DND-41 (cell line): Measurements from ENCODE around the gene RBMS2.

Source experiments
- ATAC-seq: fragments of 200-7000 bp; cut with Tn5 transposase; 3 replicates; pipeline ENCODE4 v1.9.1; 2021; ENCODE audit warnings: low read depth; ENCODE audit not compliant: insufficient read depth
- DNase-seq: peaks from one replicate; pipeline ENCODE4 v3.0.0-alpha.2; 2020
- H2AFZ ChIP-seq: 2 replicates; pipeline ENCODE4 v1.6.0; 2012; ENCODE audit warnings: low read depth, low read length
- H3K27ac ChIP-seq: 2 replicates; pipeline ENCODE4 v1.5.1; 2012; ENCODE audit warnings: low read length, inconsistent platforms
- H3K27me3 ChIP-seq: fragments of 200-600 bp; sonication (generic); 2 replicates; pipeline ENCODE4 v1.6.0; 2012; ENCODE audit warnings: low read length, mild to moderate bottlenecking, inconsistent platforms; ENCODE audit not compliant: insufficient read depth, poor library complexity
- H3K36me3 ChIP-seq: 2 replicates; pipeline ENCODE4 v1.5.1; 2012; ENCODE audit warnings: low read length, inconsistent platforms; ENCODE audit not compliant: insufficient read depth
- H3K4me1 ChIP-seq: 2 replicates; pipeline ENCODE4 v1.5.1; 2012; ENCODE audit warnings: mild to moderate bottlenecking, low read length; ENCODE audit not compliant: insufficient read depth
- H3K4me2 ChIP-seq: 2 replicates; pipeline ENCODE4 v1.6.0; 2012; ENCODE audit warnings: mild to moderate bottlenecking, moderate library complexity, low read length, inconsistent platforms; ENCODE audit not compliant: insufficient read depth
- H3K4me3 ChIP-seq, 2 experiments: fragments of 200-600 bp in 1 of 2; shearing (Covaris generic) in 1 of 2; 2 replicates each; pipeline ENCODE4 v1.5.1; 2012 to 2016; ENCODE audit warnings: inconsistent platforms in 2 of 2, low read length in 2 of 2, mild to moderate bottlenecking in 2 of 2, low read depth in 1 of 2, moderate library complexity in 1 of 2
- H3K79me2 ChIP-seq: 2 replicates; pipeline ENCODE4 v1.6.0; 2012; ENCODE audit warnings: low read length, inconsistent platforms; ENCODE audit not compliant: insufficient read depth
- H3K9ac ChIP-seq: 2 replicates; pipeline ENCODE4 v1.6.0; 2012; ENCODE audit warnings: low read depth, mild to moderate bottlenecking, inconsistent platforms, low read length, moderate library complexity
- H3K9me3 ChIP-seq: 2 replicates; pipeline ENCODE4 v1.5.1; 2012; ENCODE audit warnings: low read length, moderate library complexity, mild to moderate bottlenecking, inconsistent platforms; ENCODE audit not compliant: insufficient read depth, severe bottlenecking
- H4K20me1 ChIP-seq: 2 replicates; pipeline ENCODE4 v1.6.0; 2012; ENCODE audit warnings: low read length; ENCODE audit not compliant: insufficient read depth
- CTCF ChIP-seq: IDR thresholded peaks from 2 replicates; pipeline ENCODE4 v1.5.1; 2012; ENCODE audit warnings: borderline replicate concordance, low read length, moderate library complexity, mild to moderate bottlenecking; ENCODE audit not compliant: poor library complexity, severe bottlenecking; ENCODE audit errors: extremely low read depth
- EZH2 ChIP-seq: IDR thresholded peaks from 3 replicates; pipeline ENCODE4 v1.6.1; 2012; ENCODE audit warnings: borderline replicate concordance, low read depth, mild to moderate bottlenecking, moderate library complexity, low read length, inconsistent platforms; ENCODE audit not compliant: severe bottlenecking

RBMS2 gene

GRCh38 chr12:56590237-56590830, 68.7 kb downstream of the RBMS2 start:
- H3K27me3 ChIP-seq: no peaks in the 10 kb centered on the region
- DNase-seq: peak; percentile 43
- peak; percentile 77 for ATAC-seq
- H3K36me3 ChIP-seq: peaks cover 9% of the 10 kb centered on the region; the same call in 1 of the 2 replicates
- no peak overlapping the region for H3K27ac ChIP-seq
- H3K4me2 ChIP-seq: no peak overlapping the region
- no peaks in the 10 kb centered on the region for H3K79me2 ChIP-seq
- no peak overlapping the region for H3K4me3 ChIP-seq
- no peaks in the 10 kb centered on the region for H3K9me3 ChIP-seq
- no peak overlapping the region for H3K9ac ChIP-seq
- no peaks in the 10 kb centered on the region for H3K4me1 ChIP-seq
- no peak overlapping the region for H2AFZ ChIP-seq
- 0 out of 2 replicates have a peak, but pooled peaks cover 3% of the 10 kb centered on the region for H4K20me1 ChIP-seq
- TF ChIP-seq EZH2: no peak
- TF ChIP-seq CTCF: peak; percentile 64

DNA sequence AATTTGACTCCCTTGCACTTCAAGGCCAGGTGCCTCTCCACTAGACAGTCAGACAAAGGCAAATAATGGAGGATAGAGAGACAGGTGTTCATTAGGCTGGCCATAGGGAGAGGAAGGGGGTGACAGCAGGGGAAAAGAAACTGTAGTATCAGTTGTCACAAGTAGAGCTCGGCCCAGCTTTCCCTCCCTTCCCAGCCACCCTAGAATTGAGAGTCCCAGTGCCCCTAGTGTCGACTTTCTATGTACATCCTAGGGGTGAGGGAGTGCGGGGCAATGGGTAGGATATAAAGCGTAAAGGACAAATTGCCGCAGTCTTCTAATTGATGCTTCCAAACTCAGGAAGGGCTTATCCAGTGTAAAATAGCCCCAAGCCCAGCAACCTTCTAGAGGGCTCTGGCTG, 69.5 kb downstream of the RBMS2 start:
- H3K27ac ChIP-seq: no peak overlapping the region
- H2AFZ ChIP-seq: no peak overlapping the region
- H3K4me3 ChIP-seq: no peak overlapping the region
- no peaks in the 10 kb centered on the region for H3K27me3 ChIP-seq
- H3K4me1 ChIP-seq: no peaks in the 10 kb centered on the region
- DNase-seq (no peak), ATAC-seq (no peak)
- TF ChIP-seq CTCF (peak; percentile 4), EZH2 (no peak)
- 0 out of 2 replicates have a peak, but pooled peaks cover 3% of the 10 kb centered on the region for H4K20me1 ChIP-seq
- H3K36me3 ChIP-seq: peaks cover 12% of the 10 kb centered on the region; the same call in 1 of the 2 replicates
- no peaks in the 10 kb centered on the region for H3K9me3 ChIP-seq
- no peak overlapping the region for H3K4me2 ChIP-seq
- H3K9ac ChIP-seq: no peak overlapping the region
- no peaks in the 10 kb centered on the region for H3K79me2 ChIP-seq

DNA sequence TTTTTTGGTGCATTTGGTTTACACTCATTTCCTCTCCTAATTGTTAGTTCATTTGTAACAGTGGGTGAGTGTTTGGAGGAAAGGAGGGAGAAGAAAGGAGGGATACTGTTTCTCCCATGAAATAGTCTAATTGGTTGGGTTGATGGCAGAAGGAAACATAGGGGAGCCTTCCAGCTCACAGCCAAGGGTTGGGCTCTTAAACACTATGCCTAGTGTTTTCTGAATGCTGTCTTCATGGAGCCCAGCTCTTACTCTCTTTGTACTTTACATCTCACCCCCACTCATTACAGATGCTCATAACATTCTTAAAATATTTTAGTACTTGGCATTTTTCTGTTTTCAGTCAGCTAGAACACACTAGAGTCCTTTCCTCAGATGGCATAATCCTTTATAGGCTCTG, 70.3 kb downstream of the RBMS2 start:
- Histone ChIP-seq H3K4me2 (no peak overlapping the region), H3K4me3 (no peak overlapping the region), H4K20me1 (0 out of 2 replicates have a peak, but pooled peaks cover 3% of the 10 kb centered on the region), H3K9ac (no peak overlapping the region), H3K9me3 (no peaks in the 10 kb centered on the region), H3K27ac (no peak overlapping the region), H2AFZ (no peak overlapping the region), H3K79me2 (no peaks in the 10 kb centered on the region), H3K4me1 (no peaks in the 10 kb centered on the region), H3K36me3 (peaks cover 16% of the 10 kb centered on the region; the same call in 1 of the 2 replicates), H3K27me3 (no peaks in the 10 kb centered on the region)
- DNase-seq: no peak
- TF ChIP-seq EZH2 (no peak), CTCF (no peak)
- ATAC-seq: no peak
